Esophagus squamous epithelium (tissue), 5 donors: ENCODE measurements around the gene USP19. TPM values are rescaled to one million over a fixed set of nuclear protein-coding genes. Genes with fewer than 3 reads are reported as not detected.
A peak's percentile ranks its signal among the peaks of the same experiment; 100 is the strongest.

Experiments used
- DNase-seq: peaks from one replicate; lab custom pipeline; 2025; lab: John Stamatoyannopoulos, UW
- H3K27ac ChIP-seq, 4 donors: fragments of 200-600 bp; sonication (generic); one replicate each; pipeline ENCODE4 v1.5.1; 2016 to 2019; ENCODE audit warnings: mild to moderate bottlenecking in 1 of 4
- H3K27me3 ChIP-seq, 4 donors: fragments of 200-600 bp; sonication (generic); 1 replicate in 3 of 4; 2 replicates in 1 of 4; pipeline versions ENCODE4 v1.5.1 to v1.6.0; 2017 to 2021; ENCODE audit warnings: antibody characterized with exemption in 1 of 4
- H3K36me3 ChIP-seq, 3 donors: fragments of 200-600 bp; sonication (generic); one replicate each; pipeline ENCODE4 v1.5.1; 2016 to 2019
- H3K4me1 ChIP-seq, 3 donors: fragments of 200-600 bp; sonication (generic); one replicate each; pipeline ENCODE4 v1.5.1; 2017 to 2019
- H3K4me3 ChIP-seq, 4 donors: fragments of 200-600 bp; sonication (generic); 1 replicate in 3 of 4; 2 replicates in 1 of 4; pipeline ENCODE4 v1.5.1; 2016 to 2019; ENCODE audit warnings: mild to moderate bottlenecking in 2 of 4, moderate library complexity in 1 of 4
- H3K9me3 ChIP-seq, 3 donors: fragments of 200-600 bp; sonication (generic); one replicate each; pipeline ENCODE4 v1.5.1; 2016 to 2019
- CTCF ChIP-seq, 6 experiments: fragments of 450-650 bp in 4 of 6; fragments of 200-600 bp in 2 of 6; sonication (generic) in 2 of 6; IDR thresholded peaks; one replicate each; pipeline ENCODE4 v1.5.1; 2016 to 2019; ENCODE audit warnings: antibody characterized with exemption in 6 of 6, mild to moderate bottlenecking in 4 of 6, moderate library complexity in 4 of 6
- POLR2A ChIP-seq, 4 donors: fragments of 450-650 bp; IDR thresholded peaks; one replicate each; pipeline ENCODE4 v1.6.1; 2017; ENCODE audit warnings: antibody characterized with exemption in 4 of 4, mild to moderate bottlenecking in 4 of 4, moderate library complexity in 3 of 4
- whole genome bisulfite sequencing, 2 donors: methylation state at CpG; one replicate each; pipeline ENCODE4 v1.1.5; 2018; 5-methylcytosine and 5-hydroxymethylcytosine counted together
- intact Hi-C: fragments of 100-400 bp; cut with DNase I; formaldehyde crosslinking; loops from one replicate; pipeline ENCODE4 v1.15.0; 2022
- total RNA-seq, 4 donors: library from RNA; depleted of rRNA; stranded (reverse); fragments of >200 nt; gene quantifications; one replicate each; pipeline ENCODE4 v1.1.0, GENCODE V29; 2016
- donor health status: DM: yes; HTN: yes; CAD: no.

Gene USP19
- total RNA-seq, 4 donors from 2014 or later: 37.8 to 52.3 (median 40.7) TPM

- no peaks in the 10 kb centered on the region for H3K27me3 ChIP-seq
- no peak overlapping the region for H3K27ac ChIP-seq
- H3K4me1 ChIP-seq: peaks cover 0 to 15% (median 0%) of the 10 kb centered on the region in 3 donors
- H3K36me3 ChIP-seq: no peaks in the 10 kb centered on the region
- H3K4me3 ChIP-seq: no peak overlapping the region
- TF ChIP-seq POLR2A (IDR thresholded peaks at IDR 0.05) (no peak), CTCF (IDR thresholded peaks at IDR 0.05) (no peak)
- intact Hi-C loops: no loop called here
- 66 to 72% methylated on average over 5 of the region's 5 CpGs for WGBS, 2 donors
- no peaks in the 10 kb centered on the region for H3K9me3 ChIP-seq
- DNase-seq: no peak
Measured at GRCh38 chr3:49148159-49148558, 27.5 kb upstream of the USP19 start.

GRCh38 chr3:49140080-49140479, 19.5 kb upstream of the USP19 start:
- H3K9me3 ChIP-seq: no peaks in the 10 kb centered on the region
- DNase-seq: no peak
- no peaks in the 10 kb centered on the region for H3K4me1 ChIP-seq
- H3K27ac ChIP-seq: no peak overlapping the region
- TF ChIP-seq CTCF (IDR thresholded peaks at IDR 0.05) (no peak), POLR2A (IDR thresholded peaks at IDR 0.05) (no peak)
- no peaks in the 10 kb centered on the region for H3K36me3 ChIP-seq
- H3K27me3 ChIP-seq: no peaks in the 10 kb centered on the region
- H3K4me3 ChIP-seq: no peak overlapping the region
- intact Hi-C loops: no loop called here
- WGBS, 2 donors: 51 to 70% methylated on average over 3 of the region's 3 CpGs

- intact Hi-C loops: no loop called here
- WGBS, 2 donors: 63 to 83% methylated on average over 1 to 2 of the region's 4 CpGs
- no peak overlapping the region for H3K27ac ChIP-seq
Measured at GRCh38 chr3:49135499-49135898, 14.9 kb upstream of the USP19 start.

GRCh38 chr3:49134471-49135265, 14.0 kb upstream of the USP19 start:
- no peaks in the 10 kb centered on the region for H3K9me3 ChIP-seq
- 49 to 90% methylated on average over 1 to 2 of the region's 3 CpGs for WGBS, 2 donors
- H3K27me3 ChIP-seq: no peaks in the 10 kb centered on the region
- peaks cover 4 to 17% (median 5%) of the 10 kb centered on the region in 3 donors for H3K36me3 ChIP-seq
- no peak for DNase-seq
- H3K4me1 ChIP-seq: peaks cover 24 to 51% (median 24%) of the 10 kb centered on the region in 3 donors
- H3K4me3 ChIP-seq: peak overlapping the region in 1 of 4 donors; percentile 79
- TF ChIP-seq POLR2A (IDR thresholded peaks at IDR 0.05): no peak
- no peak for TF ChIP-seq CTCF (IDR thresholded peaks at IDR 0.05)
- intact Hi-C loops: no loop called here
- H3K27ac ChIP-seq: peak overlapping the region in 3 of 4 donors; percentile 87 to 92 (median 88)

More at GRCh38 chr3:49135499-49135898, 14.9 kb upstream of the USP19 start:
- no peaks in the 10 kb centered on the region for H3K9me3 ChIP-seq
- peaks cover 3 to 9% (median 5%) of the 10 kb centered on the region in 3 donors for H3K36me3 ChIP-seq
- H3K27me3 ChIP-seq: no peaks in the 10 kb centered on the region
- peaks cover 23 to 43% (median 24%) of the 10 kb centered on the region in 3 donors for H3K4me1 ChIP-seq
- DNase-seq: no peak
- H3K4me3 ChIP-seq: no peak overlapping the region
- TF ChIP-seq CTCF (IDR thresholded peaks at IDR 0.05): no peak
- no peak for TF ChIP-seq POLR2A (IDR thresholded peaks at IDR 0.05)

GRCh38 chr3:49133226-49133951, 12.8 kb upstream of the USP19 start:
- WGBS, 2 donors: 11 to 16% methylated on average over 15 to 19 of the region's 30 CpGs
- no peaks in the 10 kb centered on the region for H3K9me3 ChIP-seq
- intact Hi-C loops: no loop called here
- H3K4me3 ChIP-seq: peak overlapping the region; percentile 47 to 79 (median 66)
- H3K36me3 ChIP-seq: peaks cover 5 to 30% (median 10%) of the 10 kb centered on the region in 3 donors
- H3K27me3 ChIP-seq: no peaks in the 10 kb centered on the region
- H3K4me1 ChIP-seq: peaks cover 24 to 52% (median 24%) of the 10 kb centered on the region in 3 donors
- DNase-seq: no peak
- peak overlapping the region; percentile 85 to 92 (median 88) for H3K27ac ChIP-seq
- TF ChIP-seq CTCF (IDR thresholded peaks at IDR 0.05) (no peak), POLR2A (IDR thresholded peaks at IDR 0.05) (peak in 1 of 4 donors; percentile 17)
